ENCODE data around the gene CACNA1C. TPM values are rescaled to one million over a fixed set of nuclear protein-coding genes. Genes with fewer than 3 reads are reported as not detected.

The CACNA1C gene
- total and polyA plus RNA-seq, 2 of the 4 experiments (the other 2 are of a cell fraction) = 1.6 to 2.6 TPM

GRCh38 chr12:2240984-2241383, 188.2 kb downstream of the CACNA1C start:
- dilution Hi-C loops (cut with HindIII; ENCODE audit: low sequenced_read_pairs, unreplicated experiment) (no loop called here), intact Hi-C loops (cut with micrococcal nuclease) (no loop called here), in situ Hi-C loops (cut with MboI; ENCODE audit: low sequenced_read_pairs) (no loop called here)
- no peak overlapping the region for H3K9ac ChIP-seq (ENCODE audit: low read depth, low read length)
- peak overlapping the region; percentile 4; the same call in 1 of the 2 replicates for H4K91ac ChIP-seq (ENCODE audit: insufficient read depth, low read depth, low read length)
- TF ChIP-seq CEBPB (IDR thresholded peaks at IDR 0.05; ENCODE audit: low read depth, low read length) (no peak), POLR2A (IDR thresholded peaks at IDR 0.05; ENCODE audit: low read depth, low read length) (no peak), ELK1 (IDR thresholded peaks at IDR 0.05; ENCODE audit: borderline replicate concordance, low read depth, low read length) (no peak), FOS (IDR thresholded peaks at IDR 0.05; ENCODE audit: low read depth, low read length) (no peak), CTCF (conservative IDR thresholded peaks at IDR 0.05; ENCODE audit: low read depth, low read length) (no peak), BHLHE40 (IDR thresholded peaks at IDR 0.05; ENCODE audit: low read depth, low read length) (no peak), NFE2L2 (IDR thresholded peaks at IDR 0.05; ENCODE audit: low read depth, low read length) (no peak), MAZ (IDR thresholded peaks at IDR 0.05; ENCODE audit: borderline replicate concordance, low read depth, low read length) (no peak), RCOR1 (IDR thresholded peaks at IDR 0.05; ENCODE audit: insufficient replicate concordance, low read length) (no peak), CHD1 (IDR thresholded peaks at IDR 0.05; ENCODE audit: low read depth, low read length) (no peak), RAD21 (IDR thresholded peaks at IDR 0.05; ENCODE audit: low read length) (no peak), RFX5 (IDR thresholded peaks at IDR 0.05; ENCODE audit: low read depth, low read length) (no peak), SMC3 (IDR thresholded peaks at IDR 0.05; ENCODE audit: low read depth, low read length) (no peak), MAFK (IDR thresholded peaks at IDR 0.05; ENCODE audit: low read depth, low read length) (no peak), USF2 (IDR thresholded peaks at IDR 0.05; ENCODE audit: low read depth, low read length) (no peak), MXI1 (IDR thresholded peaks at IDR 0.05; ENCODE audit: borderline replicate concordance, low read depth, low read length) (no peak)
- no peak overlapping the region for H3K56ac ChIP-seq (ENCODE audit: extremely low read depth, insufficient read depth, low read length)
- POLR2A ChIA-PET (ENCODE audit: unreplicated experiment) = no interaction called here
- no peak overlapping the region for H2BK5ac ChIP-seq (ENCODE audit: low read depth, low read length, poor library complexity, severe bottlenecking)
- WGBS, 2 experiments (ENCODE audit: extremely low coverage in 2 of 2, insufficient read length in 1 of 2) = 93% methylated on average over 3 of the region's 8 CpGs; no CpG with 5 or more reads in 1 of the 2 experiments
- no peak overlapping the region for H3K18ac ChIP-seq (ENCODE audit: low read depth, low read length)
- H3K4me1 ChIP-seq (ENCODE audit: control insufficient read depth, insufficient read depth, low read length) = peaks cover 22% of the 10 kb centered on the region
- H4K5ac ChIP-seq (ENCODE audit: low read depth, low read length) = no peak overlapping the region
- no peak overlapping the region for H2BK120ac ChIP-seq (ENCODE audit: low read depth, low read length)
- H3K9me3 ChIP-seq (ENCODE audit: control insufficient read depth, insufficient read depth, low read length) = no peaks in the 10 kb centered on the region
- no peak overlapping the region for H2AFZ ChIP-seq (replicated peaks; ENCODE audit: low read length, poor library complexity)
- no peak overlapping the region for H2BK20ac ChIP-seq (ENCODE audit: low read depth, low read length)
- CTCF ChIA-PET = no interaction called here
- H2AK5ac ChIP-seq (ENCODE audit: low read depth, low read length) = peak overlapping the region; percentile 18; the same call in 1 of the 2 replicates
- no peak overlapping the region for H3K23ac ChIP-seq (ENCODE audit: low read depth, low read length)
- H4K8ac ChIP-seq (ENCODE audit: low read depth in 2 of 2, low read length in 2 of 2) = no peak overlapping the region
- H3K4me3 ChIP-seq (ENCODE audit: insufficient read depth, low read depth, low read length) = no peak overlapping the region
- no peak overlapping the region for H3K4ac ChIP-seq (ENCODE audit: low read depth, low read length)
- no peak overlapping the region for H3K4me2 ChIP-seq (ENCODE audit: low read depth, low read length)
- no peak overlapping the region for H3K14ac ChIP-seq (replicated peaks; ENCODE audit: low read depth, low read length)
- DNase-seq (peak; percentile 36), ATAC-seq (ENCODE audit: low read depth) (no peak)
- H2AK9ac ChIP-seq (replicated peaks; ENCODE audit: low read depth, low read length, poor library complexity) = no peak overlapping the region
- H3K36me3 ChIP-seq (ENCODE audit: control insufficient read depth, insufficient read depth, low read length) = no peaks in the 10 kb centered on the region
- no TSS peak for BruUV-seq (replicated peaks)
- no peaks in the 10 kb centered on the region for H3K27me3 ChIP-seq (ENCODE audit: control insufficient read depth, insufficient read depth, low read length)
- H3K79me1 ChIP-seq (ENCODE audit: low read depth in 1 of 2, low read length in 2 of 2) = peaks cover 0 to 21% of the 10 kb centered on the region in 2 experiments; a peak in 2 of 4 replicates
- peaks cover 15% of the 10 kb centered on the region for H3K9me1 ChIP-seq (ENCODE audit: insufficient read depth, low read length)
- H2BK15ac ChIP-seq (ENCODE audit: low read depth, low read length) = no peak overlapping the region; the same call in 2 of the 3 replicates
- H4K20me1 ChIP-seq (ENCODE audit: insufficient read depth, low read length) = 0 out of 2 replicates have a peak, but pooled peaks cover 3% of the 10 kb centered on the region
- H3K27ac ChIP-seq (ENCODE audit: insufficient read depth, low read length) = no peak overlapping the region

All from IMR-90 (cell line).